ENCODE measurements around the gene NAA25.
A peak's percentile ranks its signal among the peaks of the same experiment; 100 is the strongest.
"Not testable (repeated sequence)": the region's sequence is repeated elsewhere in the genome, so short reads cannot be mapped to it uniquely, and the experiment has no call there.

Gene NAA25

GRCh38 chr12:112049351-112049750 lies 59.2 kb downstream of the NAA25 start:
- no peak for DNase-seq

GRCh38 chr12:112046003-112046402 lies 62.6 kb downstream of the NAA25 start:
- no peak for DNase-seq

- not testable (repeated sequence) for DNase-seq
Observed at GRCh38 chr12:112036614-112037013, 72.0 kb downstream of the NAA25 start.

GRCh38 chr12:112035219-112035785 lies 73.3 kb downstream of the NAA25 start:
- DNase-seq = no peak

- DNase-seq = no peak
Observed at GRCh38 chr12:112032292-112032691, 76.3 kb downstream of the NAA25 start.

- no peak for DNase-seq
Observed at GRCh38 chr12:112031472-112031871, 77.1 kb downstream of the NAA25 start.

GRCh38 chr12:112029301-112029700 lies 79.3 kb downstream of the NAA25 start:
- DNase-seq = no peak

GRCh38 chr12:112025808-112026375 lies 82.7 kb downstream of the NAA25 start:
- no peak for DNase-seq

- DNase-seq = no peak
Observed at GRCh38 chr12:112023759-112024396, 84.7 kb downstream of the NAA25 start.

GRCh38 chr12:112022241-112023016 lies 86.2 kb downstream of the NAA25 start:
- no peak for DNase-seq

- DNase-seq = no peak
Observed at GRCh38 chr12:112020947-112021457, 87.6 kb downstream of the NAA25 start.

- DNase-seq = no peak
Observed at GRCh38 chr12:112018571-112019237, 89.9 kb downstream of the NAA25 start.

- no peak for DNase-seq
Observed at GRCh38 chr12:112017041-112017440, 91.5 kb downstream of the NAA25 start.

GRCh38 chr12:112015938-112016337 lies 92.6 kb downstream of the NAA25 start:
- DNase-seq = no peak

GRCh38 chr12:112013601-112014402 lies 94.8 kb downstream of the NAA25 start:
- peak; percentile 52 for DNase-seq

GRCh38 chr12:112012775-112013600 lies 95.6 kb downstream of the NAA25 start, which contains the start of the genes ERP29 and TMEM116:
Gene ERP29, plus strand, starts transcription at chr12:112013426. Its CDS starts 40 bp downstream, at chr12:112013466.
Gene TMEM116, minus strand, starts transcription at chr12:112013165. Its CDS starts 7,895 bp downstream, at chr12:112005270.
- DNase-seq = peak; percentile 96

- DNase-seq = no peak
Observed at GRCh38 chr12:112011685-112012084, 96.9 kb downstream of the NAA25 start.

GRCh38 chr12:112010415-112011344 lies 97.9 kb downstream of the NAA25 start:
- no peak for DNase-seq

GRCh38 chr12:112009596-112009995 lies 99.0 kb downstream of the NAA25 start:
- DNase-seq = not testable (repeated sequence)

GRCh38 chr12:112008918-112009317 lies 99.7 kb downstream of the NAA25 start:
- no peak for DNase-seq

All from SHP77 treated with DMSO at 0.1 percent for 48 hours (cell line).